HFF-Myc (cell line): ENCODE data around the gene RAB40C.

Experiments
- DNase-seq: peaks from one replicate; pipeline ENCODE4 v3.0.0-alpha.2; 2011; ENCODE audit warnings: low read depth; ENCODE audit errors: extremely low read depth
- H3K4me3 ChIP-seq: replicated peaks from 2 replicates; pipeline ENCODE4 v1.5.1; 2011; ENCODE audit warnings: low read depth, mild to moderate bottlenecking, control low read depth, low read length
- TF ChIP-seq, protein P1 (sequence below): IDR thresholded peaks from 2 replicates; pipeline ENCODE4 v1.5.1; 2012; ENCODE audit warnings: mild to moderate bottlenecking, low read depth, low read length, control low read depth; ENCODE audit errors: missing control alignments

Gene RAB40C

DNA sequence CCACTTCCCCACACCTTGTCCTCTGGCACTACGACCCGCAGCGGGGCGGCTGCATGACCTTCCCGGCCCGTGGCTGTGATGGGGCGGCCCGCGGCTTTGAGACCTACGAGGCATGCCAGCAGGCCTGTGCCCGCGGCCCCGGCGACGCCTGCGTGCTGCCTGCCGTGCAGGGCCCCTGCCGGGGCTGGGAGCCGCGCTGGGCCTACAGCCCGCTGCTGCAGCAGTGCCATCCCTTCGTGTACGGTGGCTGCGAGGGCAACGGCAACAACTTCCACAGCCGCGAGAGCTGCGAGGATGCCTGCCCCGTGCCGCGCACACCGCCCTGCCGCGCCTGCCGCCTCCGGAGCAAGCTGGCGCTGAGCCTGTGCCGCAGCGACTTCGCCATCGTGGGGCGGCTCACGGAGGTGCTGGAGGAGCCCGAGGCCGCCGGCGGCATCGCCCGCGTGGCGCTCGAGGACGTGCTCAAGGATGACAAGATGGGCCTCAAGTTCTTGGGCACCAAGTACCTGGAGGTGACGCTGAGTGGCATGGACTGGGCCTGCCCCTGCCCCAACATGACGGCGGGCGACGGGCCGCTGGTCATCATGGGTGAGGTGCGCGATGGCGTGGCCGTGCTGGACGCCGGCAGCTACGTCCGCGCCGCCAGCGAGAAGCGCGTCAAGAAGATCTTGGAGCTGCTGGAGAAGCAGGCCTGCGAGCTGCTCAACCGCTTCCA lies 43.6 kb downstream of the RAB40C start:
- no peak overlapping the region for H3K4me3 ChIP-seq
- DNase-seq, result no peak
- TF ChIP-seq, protein P1, sequence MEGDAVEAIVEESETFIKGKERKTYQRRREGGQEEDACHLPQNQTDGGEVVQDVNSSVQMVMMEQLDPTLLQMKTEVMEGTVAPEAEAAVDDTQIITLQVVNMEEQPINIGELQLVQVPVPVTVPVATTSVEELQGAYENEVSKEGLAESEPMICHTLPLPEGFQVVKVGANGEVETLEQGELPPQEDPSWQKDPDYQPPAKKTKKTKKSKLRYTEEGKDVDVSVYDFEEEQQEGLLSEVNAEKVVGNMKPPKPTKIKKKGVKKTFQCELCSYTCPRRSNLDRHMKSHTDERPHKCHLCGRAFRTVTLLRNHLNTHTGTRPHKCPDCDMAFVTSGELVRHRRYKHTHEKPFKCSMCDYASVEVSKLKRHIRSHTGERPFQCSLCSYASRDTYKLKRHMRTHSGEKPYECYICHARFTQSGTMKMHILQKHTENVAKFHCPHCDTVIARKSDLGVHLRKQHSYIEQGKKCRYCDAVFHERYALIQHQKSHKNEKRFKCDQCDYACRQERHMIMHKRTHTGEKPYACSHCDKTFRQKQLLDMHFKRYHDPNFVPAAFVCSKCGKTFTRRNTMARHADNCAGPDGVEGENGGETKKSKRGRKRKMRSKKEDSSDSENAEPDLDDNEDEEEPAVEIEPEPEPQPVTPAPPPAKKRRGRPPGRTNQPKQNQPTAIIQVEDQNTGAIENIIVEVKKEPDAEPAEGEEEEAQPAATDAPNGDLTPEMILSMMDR, result no peak

DNA sequence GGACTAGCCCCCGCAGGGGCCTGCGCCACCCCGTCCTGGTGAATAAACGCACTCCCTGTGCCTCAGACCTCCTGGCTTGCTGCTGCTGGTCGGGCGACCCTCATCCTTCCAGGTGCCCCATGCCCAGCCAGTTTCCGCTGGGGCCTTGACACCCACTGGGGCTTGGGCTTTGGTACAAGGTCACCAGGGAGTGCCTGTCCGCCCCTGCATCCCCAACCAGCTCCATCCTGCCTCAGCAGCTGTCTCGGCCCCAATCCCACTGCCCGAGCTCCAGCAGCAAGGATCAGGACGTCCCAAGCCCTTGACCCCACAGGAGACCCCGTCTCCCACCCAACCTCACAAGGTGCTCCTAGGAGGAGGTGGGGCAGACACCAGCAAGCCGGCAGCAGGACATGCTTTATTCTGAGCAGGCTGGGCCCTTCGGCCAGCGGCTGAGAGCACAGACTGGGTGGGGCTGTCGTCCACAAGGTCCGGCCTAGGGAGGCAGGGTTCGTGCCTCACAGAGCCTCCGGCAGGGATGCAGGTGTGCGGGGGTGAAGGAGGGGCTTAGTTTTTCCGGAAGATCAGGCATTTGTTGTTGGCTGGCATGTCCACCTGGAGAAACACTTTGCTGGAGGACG lies 44.3 kb downstream of the RAB40C start:
- DNase-seq, result no peak
- TF ChIP-seq, protein P1, result no peak

DNA sequence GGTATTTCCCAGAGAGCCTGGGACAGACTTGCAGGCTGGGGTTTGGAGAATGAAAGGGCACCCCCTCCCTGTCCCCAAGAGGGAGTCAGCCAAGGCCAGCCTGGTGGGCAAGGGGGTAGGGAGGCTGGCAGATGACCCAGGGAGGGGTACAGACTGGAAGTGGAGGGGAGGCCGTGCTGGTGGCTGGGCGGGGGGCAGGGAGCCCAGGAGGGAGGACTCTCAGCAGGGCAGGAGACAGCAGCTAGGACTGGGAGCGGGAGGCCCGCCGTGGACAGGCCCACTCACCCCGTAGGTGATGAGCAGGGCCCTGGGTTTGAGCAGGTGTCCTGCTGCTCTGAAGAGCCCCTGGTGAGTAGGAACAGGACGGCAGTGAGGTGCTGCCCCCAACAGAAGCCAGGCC lies 45.1 kb downstream of the RAB40C start:
- TF ChIP-seq, protein P1, result no peak
- DNase-seq, result no peak
- peak overlapping the region; percentile 87 for H3K4me3 ChIP-seq

More for the DNA sequence above, 44.3 kb downstream of the RAB40C start:
- H3K4me3 ChIP-seq, result no peak overlapping the region

DNA sequence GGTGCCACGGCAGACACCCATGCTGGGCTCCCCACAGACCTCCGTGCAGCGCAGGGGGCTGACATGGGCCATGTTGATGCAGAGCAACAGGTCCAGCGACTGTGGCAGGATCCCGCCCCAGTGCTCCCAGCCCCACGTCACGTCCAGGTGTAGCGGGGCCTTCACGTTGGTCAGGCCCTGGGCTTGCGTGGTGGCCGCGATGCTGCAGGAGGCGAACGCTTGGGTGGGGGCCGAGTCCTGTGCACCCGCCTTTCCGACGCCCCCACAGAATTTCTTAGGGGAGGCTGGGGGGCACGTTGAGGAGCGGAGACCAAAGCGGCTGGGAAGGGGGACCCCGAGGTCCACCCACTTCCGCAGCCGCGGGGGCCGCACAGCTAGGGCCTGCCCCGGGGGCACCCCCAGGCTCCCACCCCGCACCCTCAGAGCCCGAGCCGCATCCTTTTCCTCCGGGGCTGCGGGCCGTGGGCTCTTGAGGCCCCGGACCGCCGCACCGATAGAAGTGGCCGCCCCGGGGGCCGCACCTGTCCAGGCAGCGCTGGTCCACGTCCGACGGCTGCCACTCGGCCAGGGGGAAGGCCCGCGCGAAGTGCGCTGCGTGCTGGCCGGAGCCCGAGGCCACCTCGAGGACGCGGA lies 45.8 kb downstream of the RAB40C start:
- no peak for DNase-seq
- TF ChIP-seq, protein P1, result no peak

DNA sequence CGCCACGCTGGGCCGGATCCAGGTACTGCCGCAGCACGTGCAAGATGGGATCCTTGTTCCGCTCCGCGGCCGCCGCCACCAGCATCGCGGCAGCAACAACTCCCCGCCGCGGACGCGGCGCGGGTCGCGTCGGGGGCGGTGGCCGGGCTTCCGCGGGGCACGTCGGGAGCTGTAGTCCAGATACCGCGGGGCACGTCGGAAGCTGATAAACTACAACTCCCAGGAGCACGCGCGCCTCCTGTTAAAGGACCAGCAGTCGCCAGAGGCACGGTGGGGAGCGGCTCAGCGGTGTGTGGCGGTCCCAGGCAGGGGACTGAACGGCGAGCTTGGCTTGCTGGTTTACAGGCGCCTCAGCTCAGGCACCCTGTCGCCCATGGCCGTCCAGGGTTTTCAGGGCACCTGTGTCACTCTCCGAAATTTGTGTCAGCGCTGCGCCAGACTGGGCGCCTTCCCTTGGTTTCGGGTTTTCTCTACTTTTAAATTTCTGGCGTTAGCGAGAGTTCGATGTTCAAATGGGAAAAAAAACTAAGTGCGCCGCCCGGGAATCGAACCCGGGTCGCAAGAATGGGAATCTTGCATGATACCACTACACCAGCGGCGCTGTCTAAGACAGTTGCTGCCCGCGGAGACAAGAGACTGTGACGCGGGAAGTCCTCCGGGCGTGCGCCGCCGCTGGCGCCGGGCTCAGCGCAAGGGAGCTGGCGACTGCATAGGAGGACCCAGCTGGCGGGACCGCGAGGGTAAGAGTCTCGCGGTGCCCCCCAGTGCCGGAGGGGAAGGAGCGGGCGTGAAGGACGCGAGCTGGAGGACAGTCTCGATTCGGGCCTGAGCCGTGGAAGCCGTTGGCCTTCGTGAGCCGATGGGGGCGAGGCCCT lies 46.6 kb downstream of the RAB40C start, which contains the start of gene METTL26:
Gene METTL26, minus strand, starts transcription at position 100 of the 875 bp plus-strand sequence. Its CDS starts 15 bp downstream, at position 85.
- TF ChIP-seq, protein P1, result no peak
- DNase-seq, result no peak
- H3K4me3 ChIP-seq, result peak within 1 kb of the TSS; percentile 87

More for the DNA sequence above, 45.8 kb downstream of the RAB40C start:
- peak overlapping the region; percentile 87 for H3K4me3 ChIP-seq
